K562 treated with DMSO at 1 percent for 12 hours (cell line): ENCODE data around the gene PLEKHA7. TPM values are rescaled to one million over a fixed set of nuclear protein-coding genes. Genes with fewer than 3 reads are reported as not detected.

Experiments used
- total RNA-seq: library from RNA; unstranded; fragments of 300-600 nt; gene quantifications from 2 replicates; pipeline ENCODE4 v1.2.3, GENCODE V29; 2022; ENCODE audit not compliant: insufficient read depth

Gene PLEKHA7, protein sequence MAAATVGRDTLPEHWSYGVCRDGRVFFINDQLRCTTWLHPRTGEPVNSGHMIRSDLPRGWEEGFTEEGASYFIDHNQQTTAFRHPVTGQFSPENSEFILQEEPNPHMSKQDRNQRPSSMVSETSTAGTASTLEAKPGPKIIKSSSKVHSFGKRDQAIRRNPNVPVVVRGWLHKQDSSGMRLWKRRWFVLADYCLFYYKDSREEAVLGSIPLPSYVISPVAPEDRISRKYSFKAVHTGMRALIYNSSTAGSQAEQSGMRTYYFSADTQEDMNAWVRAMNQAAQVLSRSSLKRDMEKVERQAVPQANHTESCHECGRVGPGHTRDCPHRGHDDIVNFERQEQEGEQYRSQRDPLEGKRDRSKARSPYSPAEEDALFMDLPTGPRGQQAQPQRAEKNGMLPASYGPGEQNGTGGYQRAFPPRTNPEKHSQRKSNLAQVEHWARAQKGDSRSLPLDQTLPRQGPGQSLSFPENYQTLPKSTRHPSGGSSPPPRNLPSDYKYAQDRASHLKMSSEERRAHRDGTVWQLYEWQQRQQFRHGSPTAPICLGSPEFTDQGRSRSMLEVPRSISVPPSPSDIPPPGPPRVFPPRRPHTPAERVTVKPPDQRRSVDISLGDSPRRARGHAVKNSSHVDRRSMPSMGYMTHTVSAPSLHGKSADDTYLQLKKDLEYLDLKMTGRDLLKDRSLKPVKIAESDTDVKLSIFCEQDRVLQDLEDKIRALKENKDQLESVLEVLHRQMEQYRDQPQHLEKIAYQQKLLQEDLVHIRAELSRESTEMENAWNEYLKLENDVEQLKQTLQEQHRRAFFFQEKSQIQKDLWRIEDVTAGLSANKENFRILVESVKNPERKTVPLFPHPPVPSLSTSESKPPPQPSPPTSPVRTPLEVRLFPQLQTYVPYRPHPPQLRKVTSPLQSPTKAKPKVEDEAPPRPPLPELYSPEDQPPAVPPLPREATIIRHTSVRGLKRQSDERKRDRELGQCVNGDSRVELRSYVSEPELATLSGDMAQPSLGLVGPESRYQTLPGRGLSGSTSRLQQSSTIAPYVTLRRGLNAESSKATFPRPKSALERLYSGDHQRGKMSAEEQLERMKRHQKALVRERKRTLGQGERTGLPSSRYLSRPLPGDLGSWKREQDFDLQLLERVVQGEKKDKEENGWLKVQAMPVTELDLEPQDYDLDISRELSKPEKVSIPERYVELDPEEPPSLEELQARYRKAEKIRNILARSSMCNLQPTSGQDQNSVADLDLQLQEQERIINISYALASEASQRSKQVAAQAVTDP
- total RNA-seq, result not detected in 2 replicates

DNA sequence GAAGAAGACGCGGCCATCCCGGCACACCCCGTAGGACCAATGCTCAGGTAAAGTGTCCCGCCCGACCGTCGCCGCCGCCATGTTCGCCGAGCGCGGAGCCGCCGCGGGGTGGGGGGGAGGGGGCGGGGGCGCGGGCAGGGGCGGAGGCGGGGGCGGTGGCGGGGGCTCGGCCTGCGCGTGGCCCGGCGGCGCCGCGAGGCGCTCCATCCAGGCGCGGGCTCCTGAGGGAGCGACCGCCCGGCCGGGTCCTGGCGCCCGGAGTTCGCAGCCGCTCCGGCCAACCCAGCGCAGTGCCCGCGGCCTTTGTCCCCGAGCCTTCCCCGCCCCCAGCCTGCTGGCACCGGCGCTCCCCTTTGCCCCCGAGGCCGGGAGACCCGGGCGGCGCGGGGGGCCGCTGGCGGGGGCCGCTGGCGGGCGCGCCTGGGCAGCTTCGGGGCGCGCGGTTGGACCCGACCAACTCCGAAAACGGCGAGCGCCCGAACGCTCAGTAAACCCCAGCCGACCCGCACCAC, at the start of gene PLEKHA7:
TSS of gene PLEKHA7 (minus strand) at position 94 of the 512 bp plus-strand sequence. CDS start at position 81, 13 bp downstream.

DNA sequence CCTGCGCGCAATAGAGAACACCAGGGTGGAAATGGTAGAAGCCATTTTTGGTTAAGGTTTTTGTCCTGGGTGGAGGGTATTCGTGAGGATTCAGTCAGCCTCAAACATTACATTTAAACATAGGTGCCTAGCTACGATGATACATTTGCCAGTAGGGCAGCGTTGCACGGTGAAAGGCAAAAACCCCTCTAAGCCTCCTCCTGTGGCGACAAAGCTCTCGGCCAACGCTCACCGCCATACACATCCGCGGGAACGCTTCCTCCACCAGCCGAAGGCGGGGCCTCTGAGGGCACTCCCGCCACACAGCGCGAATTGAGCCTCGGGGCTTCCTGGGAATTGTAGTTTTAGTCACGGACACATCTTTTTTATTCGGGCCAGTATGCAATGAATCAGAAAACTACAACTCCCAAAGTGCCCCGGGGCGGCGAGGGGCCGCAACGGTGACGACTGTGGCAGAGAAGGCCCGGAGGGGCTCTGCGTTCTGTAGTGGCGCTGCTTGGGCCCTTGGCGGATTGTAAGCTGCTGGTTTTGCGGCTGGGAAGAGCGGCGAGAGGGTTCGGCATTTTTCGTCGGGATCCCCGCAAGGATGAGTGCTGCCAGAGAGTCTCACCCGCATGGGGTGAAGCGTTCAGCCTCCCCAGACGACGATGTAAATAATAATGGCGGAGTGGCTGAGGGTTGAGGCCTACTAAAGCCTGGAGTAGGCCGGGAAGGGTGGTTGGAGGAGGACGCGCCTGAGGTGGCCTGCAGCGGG, 275.8 kb downstream of the PLEKHA7 start, which contains the start of gene C11orf58:
TSS of gene C11orf58 (plus strand) at position 455 of the 754 bp plus-strand sequence. CDS start at position 587, 132 bp downstream.

Other genes starting within 250 kb of the PLEKHA7 start
- 2,227 and 2,724 TPM in 2 replicates for gene RPS13, start 63.3 kb upstream of the PLEKHA7 start, total RNA-seq
- gene PIK3C2A, start 193.6 kb upstream of the PLEKHA7 start, total RNA-seq, result 1.1 and 14.5 TPM in 2 replicates